Natural killer cell (primary cell): ENCODE results near the gene MYLK4. TPM values are rescaled to one million over a fixed set of nuclear protein-coding genes. Genes with fewer than 3 reads are reported as not detected.

Experiments
- ATAC-seq, 3 donors: fragments of 150-1000 bp in 2 of 3; fragments of 200-7000 bp in 1 of 3; cut with Tn5 transposase; 1 replicate in 1 of 3; 2 replicates in 2 of 3; pipeline ENCODE4 v1.10.0; 2021; ENCODE audit warnings: mild to moderate bottlenecking in 2 of 3, moderate library complexity in 2 of 3
- DNase-seq, 2 donors: peaks; one replicate each; pipeline versions ENCODE4 v3.0.0 to v3.0.0-alpha.2; 2013 to 2021; ENCODE audit warnings: mixed read lengths in 1 of 2
- H3K27ac ChIP-seq: one replicate; pipeline ENCODE4 v1.5.1; 2013; ENCODE audit warnings: mild to moderate bottlenecking, low read length
- H3K27me3 ChIP-seq: one replicate; pipeline ENCODE4 v1.6.1; 2013; ENCODE audit warnings: low read length; ENCODE audit not compliant: control insufficient read depth, insufficient read depth
- H3K36me3 ChIP-seq: one replicate; pipeline ENCODE4 v1.6.1; 2013; ENCODE audit warnings: low read length; ENCODE audit not compliant: control insufficient read depth, insufficient read depth
- H3K4me1 ChIP-seq: one replicate; pipeline ENCODE4 v1.6.1; 2013; ENCODE audit warnings: low read length; ENCODE audit not compliant: control insufficient read depth, insufficient read depth
- H3K4me3 ChIP-seq: one replicate; pipeline ENCODE4 v1.5.1; 2013; ENCODE audit warnings: low read length
- H3K9me3 ChIP-seq: one replicate; pipeline ENCODE4 v1.6.1; 2013; ENCODE audit warnings: low read length; ENCODE audit not compliant: control insufficient read depth, insufficient read depth
- H3K27ac Mint-ChIP-seq, 2 donors: one replicate each; pipeline ENCODE4 v1.8.0; 2022; ENCODE audit warnings: mild to moderate bottlenecking in 2 of 2, mixed read lengths in 2 of 2, moderate library complexity in 1 of 2
- H3K27me3 Mint-ChIP-seq, 2 donors: one replicate each; pipeline ENCODE4 v1.8.0; 2022; ENCODE audit warnings: low read depth in 2 of 2, mixed read lengths in 2 of 2
- H3K36me3 Mint-ChIP-seq: one replicate; pipeline ENCODE4 v1.8.0; 2022; ENCODE audit warnings: mixed read lengths
- H3K4me1 Mint-ChIP-seq, 2 donors: one replicate each; pipeline ENCODE4 v1.8.0; 2022; ENCODE audit warnings: mixed read lengths in 2 of 2
- H3K4me3 Mint-ChIP-seq: one replicate; pipeline ENCODE4 v1.8.0; 2022; ENCODE audit warnings: mild to moderate bottlenecking, moderate library complexity, mixed read lengths
- H3K9me3 Mint-ChIP-seq, 2 donors: one replicate each; pipeline ENCODE4 v1.8.0; 2022; ENCODE audit warnings: mixed read lengths in 2 of 2
- CTCF ChIP-seq: fragments of 200-600 bp; IDR thresholded peaks from one replicate; pipeline ENCODE4 v1.8.0; 2022; ENCODE audit warnings: antibody characterized with exemption
- WGBS: methylation state at CpG from one replicate; pipeline ENCODE4 v1.1.7; 2013; ENCODE audit warnings: missing lambda C conversion rate; ENCODE audit not compliant: insufficient coverage; 5-methylcytosine and 5-hydroxymethylcytosine counted together
- intact Hi-C: fragments of 100-400 bp; cut with micrococcal nuclease; formaldehyde crosslinking; loops from one replicate; pipeline ENCODE4 v1.14.2; 2022
- total RNA-seq, 4 donors: library from RNA; stranded (reverse); fragments of 120-200 nt in 1 of 4; gene quantifications; one replicate each; pipeline versions ENCODE4 v1.2.3 to v1.2.4, GENCODE V29; 2013 to 2022

Gene MYLK4
- total RNA-seq, 3 donors from 2014 or later (not counting 1 experiment from before 2014, with no cell fraction given), result 0.45 to 1.1 (median 0.88) TPM

DNA sequence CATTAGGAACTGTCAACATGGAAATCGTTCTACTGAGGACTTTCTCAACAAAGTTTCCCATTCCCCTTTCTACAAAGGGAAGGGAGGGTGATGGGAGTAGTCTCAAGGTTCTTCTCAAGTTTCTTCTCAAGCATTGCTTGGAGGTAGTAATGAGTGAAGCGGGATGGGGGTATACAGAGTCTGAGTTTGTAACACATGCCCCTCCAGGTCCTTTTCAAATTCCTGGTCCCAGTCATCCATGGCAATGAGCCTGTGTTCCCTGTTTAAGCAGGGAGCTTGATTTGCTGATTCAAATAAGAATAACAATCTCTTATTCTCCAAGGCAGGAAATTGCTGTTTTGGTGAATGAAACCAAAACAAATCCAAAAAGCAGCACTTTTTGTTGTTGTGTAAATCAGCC is 45.5 kb downstream of the MYLK4 start:
- Histone ChIP-seq H3K36me3 (no peaks in the 10 kb centered on the region), H3K27ac (no peak overlapping the region), H3K27me3 (no peaks in the 10 kb centered on the region), H3K4me1 (no peaks in the 10 kb centered on the region), H3K4me3 (no peak overlapping the region), H3K9me3 (no peaks in the 10 kb centered on the region)
- Mint-ChIP-seq H3K9me3 (peaks cover 2 to 3% of the 10 kb centered on the region in 2 donors), H3K4me3 (no peak overlapping the region), H3K27me3 (peaks cover 0 to 7% of the 10 kb centered on the region in 2 donors), H3K27ac (no peak overlapping the region), H3K4me1 (no peaks in the 10 kb centered on the region), H3K36me3 (peaks cover 2% of the 10 kb centered on the region)
- DNase-seq (no peak), ATAC-seq (no peak)
- intact Hi-C loops, result no loop called here
- no peak for TF ChIP-seq CTCF
- WGBS, result 100% methylated on average over 1 of the region's 2 CpGs

DNA sequence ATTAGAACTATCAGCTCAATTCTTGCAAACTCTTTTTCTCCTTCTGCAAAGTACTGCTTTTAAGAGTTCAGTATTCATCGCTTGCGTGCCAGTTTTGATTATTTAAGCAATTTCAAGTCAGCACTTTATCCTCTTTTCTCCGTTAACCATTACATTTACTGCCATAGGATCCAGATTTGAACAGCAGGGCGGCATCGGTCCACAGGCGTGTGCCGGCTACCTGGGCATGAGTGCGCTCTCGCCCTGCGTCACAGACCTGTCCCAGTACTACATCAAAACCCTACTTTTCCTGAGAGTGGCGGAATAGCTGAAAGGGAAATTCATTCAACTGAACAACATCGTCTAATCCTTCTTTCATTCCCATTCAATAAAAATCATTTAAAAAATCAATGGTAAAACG is 53.4 kb downstream of the MYLK4 start:
- H3K4me3 ChIP-seq, result no peak overlapping the region
- no peaks in the 10 kb centered on the region for H3K4me1 ChIP-seq
- H3K27ac Mint-ChIP-seq, result no peak overlapping the region
- TF ChIP-seq CTCF, result no peak
- intact Hi-C loops, result no loop called here
- H3K9me3 ChIP-seq, result no peaks in the 10 kb centered on the region
- no peaks in the 10 kb centered on the region for H3K4me1 Mint-ChIP-seq
- ATAC-seq (no peak), DNase-seq (no peak)
- H3K36me3 ChIP-seq, result no peaks in the 10 kb centered on the region
- no peaks in the 10 kb centered on the region for H3K9me3 Mint-ChIP-seq
- 93% methylated on average over 13 of the region's 13 CpGs for whole genome bisulfite sequencing
- H3K36me3 Mint-ChIP-seq, result no peaks in the 10 kb centered on the region
- no peaks in the 10 kb centered on the region for H3K27me3 ChIP-seq
- H3K27me3 Mint-ChIP-seq, result peaks cover 7 to 11% of the 10 kb centered on the region in 2 donors
- H3K27ac ChIP-seq, result no peak overlapping the region
- no peak overlapping the region for H3K4me3 Mint-ChIP-seq

DNA sequence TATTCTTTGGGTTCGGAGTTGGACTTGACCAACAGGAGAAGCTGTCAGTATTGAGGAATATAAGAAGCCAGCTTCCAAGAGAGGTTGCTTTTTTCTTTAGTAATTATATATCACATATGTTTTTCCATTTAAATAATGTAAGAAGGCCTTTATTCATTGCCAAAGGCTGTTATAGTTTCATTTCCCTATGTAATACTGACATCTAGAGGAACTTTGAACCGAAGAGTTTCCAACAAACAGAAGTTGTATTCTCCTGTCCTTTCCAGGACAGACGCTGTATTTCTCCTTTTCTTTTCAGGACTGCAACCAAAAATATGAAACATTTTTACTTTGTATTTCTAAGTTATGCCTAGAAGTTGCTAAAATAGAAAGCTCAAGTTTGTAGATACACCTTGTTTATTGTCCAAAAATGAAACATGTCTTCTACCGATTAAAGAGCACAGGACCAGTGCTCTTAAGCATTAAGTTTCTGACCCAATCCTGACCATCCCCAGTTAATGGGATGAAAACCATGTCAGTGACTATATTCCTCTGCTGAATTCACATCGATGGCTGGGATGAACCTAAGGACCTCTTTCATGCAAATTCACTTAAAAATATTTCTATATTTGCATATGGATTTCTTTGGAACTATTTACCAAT is 55.1 kb downstream of the MYLK4 start:
- Histone ChIP-seq H3K4me1 (no peaks in the 10 kb centered on the region), H3K9me3 (no peaks in the 10 kb centered on the region), H3K4me3 (no peak overlapping the region), H3K27me3 (no peaks in the 10 kb centered on the region), H3K36me3 (no peaks in the 10 kb centered on the region), H3K27ac (no peak overlapping the region)
- H3K4me1 Mint-ChIP-seq, result no peaks in the 10 kb centered on the region
- ATAC-seq (no peak), DNase-seq (no peak)
- intact Hi-C loops, result no loop called here
- no peak for TF ChIP-seq CTCF
- H3K27me3 Mint-ChIP-seq, result peaks cover 12 to 18% of the 10 kb centered on the region in 2 donors
- H3K36me3 Mint-ChIP-seq, result no peaks in the 10 kb centered on the region
- no peak overlapping the region for H3K4me3 Mint-ChIP-seq
- no peaks in the 10 kb centered on the region for H3K9me3 Mint-ChIP-seq
- 48% methylated on average over 4 of the region's 5 CpGs for WGBS
- H3K27ac Mint-ChIP-seq, result no peak overlapping the region

DNA sequence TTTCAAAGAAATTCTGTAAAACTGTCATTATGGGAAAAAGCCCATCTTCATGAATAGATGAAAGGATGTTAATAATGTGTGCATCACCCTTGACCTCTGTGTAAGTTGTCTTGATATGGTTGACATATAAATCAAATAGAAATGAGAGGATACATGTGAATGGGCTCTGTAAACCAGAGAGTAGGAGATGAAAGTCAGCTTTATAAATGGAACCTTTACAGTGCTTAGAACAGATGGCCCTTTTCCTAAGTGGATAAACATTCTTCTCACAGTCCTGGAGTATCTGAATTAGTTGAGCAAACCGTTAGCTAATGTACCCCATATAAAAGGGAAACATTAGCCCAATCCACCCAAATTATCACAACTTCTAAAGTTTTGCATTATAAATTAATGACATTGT is 57.5 kb downstream of the MYLK4 start:
- ATAC-seq, result no peak
- Mint-ChIP-seq H3K27me3 (peaks cover 7 to 18% of the 10 kb centered on the region in 2 donors), H3K4me3 (no peak overlapping the region), H3K4me1 (no peaks in the 10 kb centered on the region), H3K36me3 (no peaks in the 10 kb centered on the region), H3K9me3 (no peaks in the 10 kb centered on the region), H3K27ac (no peak overlapping the region)
- no peak for TF ChIP-seq CTCF
- H3K27ac ChIP-seq, result no peak overlapping the region
- no peaks in the 10 kb centered on the region for H3K27me3 ChIP-seq
- intact Hi-C loops, result no loop called here
- H3K36me3 ChIP-seq, result no peaks in the 10 kb centered on the region
- no CpG with 5 or more reads among the region's 1 CpG for WGBS
- no peak for DNase-seq
- H3K4me1 ChIP-seq, result no peaks in the 10 kb centered on the region
- no peaks in the 10 kb centered on the region for H3K9me3 ChIP-seq
- H3K4me3 ChIP-seq, result no peak overlapping the region
